Liver (tissue), 9 donors: Measurements from ENCODE around the gene DROSHA. TPM values are rescaled to one million over a fixed set of nuclear protein-coding genes. Genes with fewer than 3 reads are reported as not detected.

Experiments
- DNase-seq: peaks from one replicate; pipeline ENCODE4 v3.0.0-alpha.2; 2017; ENCODE audit warnings: low spot score
- H3K27ac ChIP-seq, 2 donors: one replicate each; pipeline ENCODE4 v1.7.0; 2013; ENCODE audit warnings: inconsistent platforms in 2 of 2, low read length in 2 of 2, control low read depth in 1 of 2, low read depth in 1 of 2, mild to moderate bottlenecking in 1 of 2
- H3K27me3 ChIP-seq, 4 donors: one replicate each; pipeline versions ENCODE4 v1.6.1 to v1.7.0; 2013; ENCODE audit warnings: low read length in 3 of 4, inconsistent platforms in 1 of 4, mild to moderate bottlenecking in 1 of 4, moderate library complexity in 1 of 4; ENCODE audit not compliant: control insufficient read depth in 4 of 4, insufficient read depth in 4 of 4
- H3K36me3 ChIP-seq, 4 donors: one replicate each; pipeline versions ENCODE4 v1.6.1 to v1.7.0; 2013; ENCODE audit warnings: low read length in 3 of 4, mild to moderate bottlenecking in 3 of 4, low read depth in 1 of 4, moderate library complexity in 1 of 4; ENCODE audit not compliant: control insufficient read depth in 4 of 4, insufficient read depth in 3 of 4
- H3K4me1 ChIP-seq, 4 donors: one replicate each; pipeline versions ENCODE4 v1.6.1 to v1.7.0; 2013; ENCODE audit warnings: low read length in 3 of 4, mild to moderate bottlenecking in 3 of 4, moderate library complexity in 1 of 4; ENCODE audit not compliant: control insufficient read depth in 4 of 4, insufficient read depth in 4 of 4
- H3K4me3 ChIP-seq, 3 donors: one replicate each; pipeline versions ENCODE4 v1.6.1 to v1.7.0; 2013; ENCODE audit warnings: low read length in 3 of 3, control low read depth in 1 of 3, low read depth in 1 of 3, mild to moderate bottlenecking in 1 of 3
- H3K9ac ChIP-seq, 2 donors: one replicate each; pipeline ENCODE4 v1.7.0; 2013; ENCODE audit warnings: low read length in 2 of 2, mild to moderate bottlenecking in 2 of 2, moderate library complexity in 2 of 2, control low read depth in 1 of 2, low read depth in 1 of 2
- H3K9me3 ChIP-seq, 4 donors: one replicate each; pipeline versions ENCODE4 v1.6.1 to v1.7.0; 2013; ENCODE audit warnings: low read length in 3 of 4; ENCODE audit not compliant: control insufficient read depth in 4 of 4
- ATF3 ChIP-seq: IDR thresholded peaks from 2 replicates; pipeline ENCODE4 v1.6.1; 2016; ENCODE audit warnings: antibody characterized with exemption
- CTCF ChIP-seq: fragments of 150-350 bp; IDR thresholded peaks from 2 replicates; pipeline ENCODE4 v1.5.1; 2017; ENCODE audit warnings: improper control_type of control experiment, low read depth, low read length; ENCODE audit not compliant: missing input control
- EGR1 ChIP-seq, 2 donors: IDR thresholded peaks; 2 replicates each; pipeline ENCODE4 v1.6.1; 2016 to 2018; ENCODE audit warnings: antibody characterized with exemption in 2 of 2, low read depth in 2 of 2
- FOXA1 ChIP-seq: IDR thresholded peaks from 2 replicates; pipeline ENCODE4 v1.6.1; 2016; ENCODE audit warnings: antibody characterized with exemption
- FOXA2 ChIP-seq: IDR thresholded peaks from 2 replicates; pipeline ENCODE4 v1.6.1; 2016; ENCODE audit warnings: antibody characterized with exemption
- GABPA ChIP-seq, 2 donors: IDR thresholded peaks in 1 of 2; conservative IDR thresholded peaks in 1 of 2; 2 replicates each; pipeline ENCODE4 v1.6.1; 2016; ENCODE audit warnings: antibody characterized with exemption in 2 of 2, mild to moderate bottlenecking in 1 of 2, moderate library complexity in 1 of 2
- HNF4A ChIP-seq, 2 donors: conservative IDR thresholded peaks; 2 replicates each; pipeline ENCODE4 v1.6.1; 2016; ENCODE audit warnings: antibody characterized with exemption in 2 of 2, mild to moderate bottlenecking in 2 of 2
- HNF4G ChIP-seq: IDR thresholded peaks from 2 replicates; pipeline ENCODE4 v1.6.1; 2016; ENCODE audit warnings: antibody characterized with exemption
- MAX ChIP-seq: IDR thresholded peaks from 2 replicates; pipeline ENCODE4 v1.6.1; 2016; ENCODE audit warnings: antibody characterized with exemption
- NR2F2 ChIP-seq: IDR thresholded peaks from 2 replicates; pipeline ENCODE4 v1.6.1; 2016; ENCODE audit warnings: antibody characterized with exemption
- RAD21 ChIP-seq, 2 donors: IDR thresholded peaks; 2 replicates each; pipeline ENCODE4 v1.6.1; 2016; ENCODE audit warnings: antibody characterized with exemption in 2 of 2, mild to moderate bottlenecking in 2 of 2
- RXRA ChIP-seq, 2 donors: IDR thresholded peaks; 2 replicates each; pipeline ENCODE4 v1.6.1; 2017 to 2018; ENCODE audit warnings: antibody characterized with exemption in 2 of 2, mild to moderate bottlenecking in 1 of 2
- SP1 ChIP-seq: IDR thresholded peaks from 2 replicates; pipeline ENCODE4 v1.6.1; 2018; ENCODE audit warnings: antibody characterized with exemption, mild to moderate bottlenecking
- TAF1 ChIP-seq: conservative IDR thresholded peaks from 2 replicates; pipeline ENCODE4 v1.6.1; 2016; ENCODE audit warnings: antibody characterized with exemption, mild to moderate bottlenecking
- YY1 ChIP-seq: IDR thresholded peaks from 2 replicates; pipeline ENCODE4 v1.6.1; 2016; ENCODE audit warnings: antibody characterized with exemption, mild to moderate bottlenecking
- WGBS: extraction: QIAGEN DNeasy Blood & Tissue Kit; methylation state at CpG from one replicate; pipeline ENCODE4 v1.1.7; 2013; 5-methylcytosine and 5-hydroxymethylcytosine counted together
- polyA plus RNA-seq, 2 donors: library from polyadenylated mRNA; stranded (reverse) in 1 of 2; unstranded in 1 of 2; fragments of 200-250 nt in 1 of 2; fragments of >200 nt in 1 of 2; fragmentation: Nextera tagmentation in 1 of 2; extraction: Ambion mirVana in 1 of 2; gene quantifications; one replicate each; pipeline versions ENCODE4 v1.2.1 to v1.2.3, GENCODE V29; 2013 to 2015
- total RNA-seq, 2 donors: library from RNA; depleted of rRNA; stranded (reverse); fragments of >200 nt; gene quantifications; one replicate each; pipeline ENCODE4 v1.2.3, GENCODE V29; 2014
- TF ChIP-seq, protein P1 (sequence below): IDR thresholded peaks from 2 replicates; pipeline ENCODE4 v1.6.1; 2016; ENCODE audit warnings: antibody characterized with exemption
- TF ChIP-seq, protein P2 (sequence below): IDR thresholded peaks from 2 replicates; pipeline ENCODE4 v1.6.1; 2016; ENCODE audit warnings: antibody characterized with exemption, mild to moderate bottlenecking
- donor health status: healthy.
- donor health status: healthy.
- donor health status: healthy.
- donor health status: healthy.
- donor health status: healthy.

Gene DROSHA
- total and polyA plus RNA-seq, 4 donors, result 8.2 to 25.4 (median 15.4) TPM

DNA sequence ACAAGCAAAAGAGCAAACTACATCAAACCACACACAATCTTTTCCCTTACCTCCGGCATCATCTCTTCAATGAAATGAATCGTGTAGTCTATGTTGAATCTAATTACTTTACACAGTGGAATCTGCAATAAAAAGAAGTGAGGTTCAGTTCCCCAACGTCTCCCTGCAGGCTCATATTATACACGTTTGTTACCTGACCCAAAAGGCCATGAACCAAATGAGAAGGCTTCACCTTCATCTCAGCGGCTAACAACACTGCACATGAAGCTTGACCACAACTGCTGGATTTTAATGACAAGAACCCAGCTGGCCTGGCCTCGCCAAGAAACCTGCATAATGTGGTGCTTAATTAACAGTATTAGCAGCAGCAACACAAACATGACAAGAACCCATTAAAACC is 45.5 kb downstream of the DROSHA start:
- H3K4me3 ChIP-seq, result no peak overlapping the region
- no peaks in the 10 kb centered on the region for H3K9me3 ChIP-seq
- no peak for TF ChIP-seq EGR1 (IDR thresholded peaks at IDR 0.05; ENCODE audit: low read depth in 2 of 2)
- TF ChIP-seq ATF3, result no peak
- TF ChIP-seq MAX, result no peak
- TF ChIP-seq HNF4G, result no peak
- no peak for TF ChIP-seq FOXA2
- no peak for TF ChIP-seq CTCF
- TF ChIP-seq RXRA (IDR thresholded peaks at IDR 0.05), result no peak
- TF ChIP-seq, protein P1, sequence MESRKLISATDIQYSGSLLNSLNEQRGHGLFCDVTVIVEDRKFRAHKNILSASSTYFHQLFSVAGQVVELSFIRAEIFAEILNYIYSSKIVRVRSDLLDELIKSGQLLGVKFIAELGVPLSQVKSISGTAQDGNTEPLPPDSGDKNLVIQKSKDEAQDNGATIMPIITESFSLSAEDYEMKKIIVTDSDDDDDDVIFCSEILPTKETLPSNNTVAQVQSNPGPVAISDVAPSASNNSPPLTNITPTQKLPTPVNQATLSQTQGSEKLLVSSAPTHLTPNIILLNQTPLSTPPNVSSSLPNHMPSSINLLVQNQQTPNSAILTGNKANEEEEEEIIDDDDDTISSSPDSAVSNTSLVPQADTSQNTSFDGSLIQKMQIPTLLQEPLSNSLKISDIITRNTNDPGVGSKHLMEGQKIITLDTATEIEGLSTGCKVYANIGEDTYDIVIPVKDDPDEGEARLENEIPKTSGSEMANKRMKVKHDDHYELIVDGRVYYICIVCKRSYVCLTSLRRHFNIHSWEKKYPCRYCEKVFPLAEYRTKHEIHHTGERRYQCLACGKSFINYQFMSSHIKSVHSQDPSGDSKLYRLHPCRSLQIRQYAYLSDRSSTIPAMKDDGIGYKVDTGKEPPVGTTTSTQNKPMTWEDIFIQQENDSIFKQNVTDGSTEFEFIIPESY, result no peak
- no peak for TF ChIP-seq HNF4A (conservative IDR thresholded peaks at IDR 0.05)
- TF ChIP-seq RAD21 (IDR thresholded peaks at IDR 0.05), result no peak
- TF ChIP-seq, protein P2, sequence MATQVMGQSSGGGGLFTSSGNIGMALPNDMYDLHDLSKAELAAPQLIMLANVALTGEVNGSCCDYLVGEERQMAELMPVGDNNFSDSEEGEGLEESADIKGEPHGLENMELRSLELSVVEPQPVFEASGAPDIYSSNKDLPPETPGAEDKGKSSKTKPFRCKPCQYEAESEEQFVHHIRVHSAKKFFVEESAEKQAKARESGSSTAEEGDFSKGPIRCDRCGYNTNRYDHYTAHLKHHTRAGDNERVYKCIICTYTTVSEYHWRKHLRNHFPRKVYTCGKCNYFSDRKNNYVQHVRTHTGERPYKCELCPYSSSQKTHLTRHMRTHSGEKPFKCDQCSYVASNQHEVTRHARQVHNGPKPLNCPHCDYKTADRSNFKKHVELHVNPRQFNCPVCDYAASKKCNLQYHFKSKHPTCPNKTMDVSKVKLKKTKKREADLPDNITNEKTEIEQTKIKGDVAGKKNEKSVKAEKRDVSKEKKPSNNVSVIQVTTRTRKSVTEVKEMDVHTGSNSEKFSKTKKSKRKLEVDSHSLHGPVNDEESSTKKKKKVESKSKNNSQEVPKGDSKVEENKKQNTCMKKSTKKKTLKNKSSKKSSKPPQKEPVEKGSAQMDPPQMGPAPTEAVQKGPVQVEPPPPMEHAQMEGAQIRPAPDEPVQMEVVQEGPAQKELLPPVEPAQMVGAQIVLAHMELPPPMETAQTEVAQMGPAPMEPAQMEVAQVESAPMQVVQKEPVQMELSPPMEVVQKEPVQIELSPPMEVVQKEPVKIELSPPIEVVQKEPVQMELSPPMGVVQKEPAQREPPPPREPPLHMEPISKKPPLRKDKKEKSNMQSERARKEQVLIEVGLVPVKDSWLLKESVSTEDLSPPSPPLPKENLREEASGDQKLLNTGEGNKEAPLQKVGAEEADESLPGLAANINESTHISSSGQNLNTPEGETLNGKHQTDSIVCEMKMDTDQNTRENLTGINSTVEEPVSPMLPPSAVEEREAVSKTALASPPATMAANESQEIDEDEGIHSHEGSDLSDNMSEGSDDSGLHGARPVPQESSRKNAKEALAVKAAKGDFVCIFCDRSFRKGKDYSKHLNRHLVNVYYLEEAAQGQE, result no peak
- TF ChIP-seq FOXA1, result no peak
- TF ChIP-seq SP1, result no peak
- no peak for TF ChIP-seq NR2F2
- no peak for TF ChIP-seq TAF1
- no peak for TF ChIP-seq YY1
- TF ChIP-seq GABPA (IDR thresholded peaks at IDR 0.05 in 1 of 2, conservative IDR thresholded peaks at IDR 0.05 in 1 of 2), result no peak
- DNase-seq, result no peak
- no peak overlapping the region for H3K9ac ChIP-seq
- no peaks in the 10 kb centered on the region for H3K4me1 ChIP-seq
- peaks cover 8 to 34% (median 20%) of the 10 kb centered on the region in 4 donors for H3K36me3 ChIP-seq
- H3K27ac ChIP-seq, result no peak overlapping the region
- WGBS, result 91% methylated on average over 6 of the region's 6 CpGs
- no peaks in the 10 kb centered on the region for H3K27me3 ChIP-seq
